WTC11 (cell line): ENCODE results near the gene USP10.

Experiments
- CREM ChIP-seq: sonication (generic); formaldehyde crosslinking; IDR thresholded peaks from 2 replicates; pipeline ENCODE4 v1.8.1; 2022; ENCODE audit warnings: mild to moderate bottlenecking, missing genetic modification reagents, moderate library complexity
- FOXK1 ChIP-seq: sonication (generic); formaldehyde crosslinking; IDR thresholded peaks from 2 replicates; pipeline ENCODE4 v1.8.0; 2022; ENCODE audit warnings: mild to moderate bottlenecking, moderate library complexity, missing genetic modification reagents
- NR1H2 ChIP-seq: sonication (generic); formaldehyde crosslinking; IDR thresholded peaks from 2 replicates; pipeline ENCODE4 v1.9.0; 2021; ENCODE audit warnings: mild to moderate bottlenecking, moderate library complexity, missing genetic modification reagents
- SP1 ChIP-seq: sonication (generic); formaldehyde crosslinking; conservative IDR thresholded peaks from 2 replicates; pipeline ENCODE4 v1.8.1; 2022; ENCODE audit warnings: missing genetic modification reagents
- STAT6 ChIP-seq: sonication (generic); formaldehyde crosslinking; conservative IDR thresholded peaks from 2 replicates; pipeline ENCODE4 v1.8.1; 2023; ENCODE audit warnings: mild to moderate bottlenecking, low read depth, missing genetic modification reagents, moderate library complexity
- ZNF232 ChIP-seq: sonication (generic); formaldehyde crosslinking; IDR thresholded peaks from 2 replicates; pipeline ENCODE4 v1.8.0; 2022; ENCODE audit warnings: mild to moderate bottlenecking, missing genetic modification reagents
- ZNF423 ChIP-seq: fragments of 250-450 bp; sonication (Bioruptor Pico); IDR thresholded peaks from 2 replicates; pipeline ENCODE4 v2.1.2; 2022; ENCODE audit warnings: mild to moderate bottlenecking, moderate library complexity
- ZNF671 ChIP-seq: fragments of 250-450 bp; sonication (Bioruptor Pico); IDR thresholded peaks from 2 replicates; pipeline ENCODE4 v1.8.0; 2021; ENCODE audit warnings: mild to moderate bottlenecking
- TF ChIP-seq, protein P1 (sequence below): sonication (generic); formaldehyde crosslinking; IDR thresholded peaks from 2 replicates; pipeline ENCODE4 v1.8.1; 2023; ENCODE audit warnings: mild to moderate bottlenecking, missing genetic modification reagents
- TF ChIP-seq, protein P2 (sequence below): fragments of 200-600 bp; IDR thresholded peaks from 2 replicates; pipeline ENCODE4 v1.8.0; 2022; ENCODE audit warnings: antibody characterized with exemption

DNA sequence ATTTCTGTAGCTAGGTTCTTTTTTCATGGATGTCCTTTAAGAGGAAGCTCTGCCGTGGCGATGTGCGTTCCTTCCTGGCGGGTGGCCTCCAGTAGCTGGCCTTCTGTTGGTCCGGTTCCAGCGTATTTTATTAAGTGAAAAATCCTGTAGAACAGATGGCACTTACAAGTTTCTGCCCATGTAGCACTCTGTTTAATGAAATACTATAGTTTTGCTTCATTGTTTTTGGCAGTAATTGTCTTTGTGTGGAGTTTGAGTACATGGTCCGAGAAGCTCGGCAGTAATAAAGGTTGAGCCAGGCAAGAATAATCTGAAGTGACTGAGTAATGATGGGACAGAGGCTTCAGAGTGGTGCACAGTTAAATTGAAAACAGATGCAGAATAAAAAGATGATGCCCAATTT lies 20.4 kb downstream of the USP10 start:
- TF ChIP-seq NR1H2 (CRISPR knock-in tag) (no peak), FOXK1 (CRISPR knock-in tag) (no peak), STAT6 (no peak), SP1 (no peak), ZNF671 (no peak), CREM (CRISPR knock-in tag) (no peak), ZNF232 (CRISPR knock-in tag) (no peak), ZNF423 (no peak)
- TF ChIP-seq, protein P1, sequence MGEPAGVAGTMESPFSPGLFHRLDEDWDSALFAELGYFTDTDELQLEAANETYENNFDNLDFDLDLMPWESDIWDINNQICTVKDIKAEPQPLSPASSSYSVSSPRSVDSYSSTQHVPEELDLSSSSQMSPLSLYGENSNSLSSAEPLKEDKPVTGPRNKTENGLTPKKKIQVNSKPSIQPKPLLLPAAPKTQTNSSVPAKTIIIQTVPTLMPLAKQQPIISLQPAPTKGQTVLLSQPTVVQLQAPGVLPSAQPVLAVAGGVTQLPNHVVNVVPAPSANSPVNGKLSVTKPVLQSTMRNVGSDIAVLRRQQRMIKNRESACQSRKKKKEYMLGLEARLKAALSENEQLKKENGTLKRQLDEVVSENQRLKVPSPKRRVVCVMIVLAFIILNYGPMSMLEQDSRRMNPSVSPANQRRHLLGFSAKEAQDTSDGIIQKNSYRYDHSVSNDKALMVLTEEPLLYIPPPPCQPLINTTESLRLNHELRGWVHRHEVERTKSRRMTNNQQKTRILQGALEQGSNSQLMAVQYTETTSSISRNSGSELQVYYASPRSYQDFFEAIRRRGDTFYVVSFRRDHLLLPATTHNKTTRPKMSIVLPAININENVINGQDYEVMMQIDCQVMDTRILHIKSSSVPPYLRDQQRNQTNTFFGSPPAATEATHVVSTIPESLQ: no peak
- TF ChIP-seq, protein P2, sequence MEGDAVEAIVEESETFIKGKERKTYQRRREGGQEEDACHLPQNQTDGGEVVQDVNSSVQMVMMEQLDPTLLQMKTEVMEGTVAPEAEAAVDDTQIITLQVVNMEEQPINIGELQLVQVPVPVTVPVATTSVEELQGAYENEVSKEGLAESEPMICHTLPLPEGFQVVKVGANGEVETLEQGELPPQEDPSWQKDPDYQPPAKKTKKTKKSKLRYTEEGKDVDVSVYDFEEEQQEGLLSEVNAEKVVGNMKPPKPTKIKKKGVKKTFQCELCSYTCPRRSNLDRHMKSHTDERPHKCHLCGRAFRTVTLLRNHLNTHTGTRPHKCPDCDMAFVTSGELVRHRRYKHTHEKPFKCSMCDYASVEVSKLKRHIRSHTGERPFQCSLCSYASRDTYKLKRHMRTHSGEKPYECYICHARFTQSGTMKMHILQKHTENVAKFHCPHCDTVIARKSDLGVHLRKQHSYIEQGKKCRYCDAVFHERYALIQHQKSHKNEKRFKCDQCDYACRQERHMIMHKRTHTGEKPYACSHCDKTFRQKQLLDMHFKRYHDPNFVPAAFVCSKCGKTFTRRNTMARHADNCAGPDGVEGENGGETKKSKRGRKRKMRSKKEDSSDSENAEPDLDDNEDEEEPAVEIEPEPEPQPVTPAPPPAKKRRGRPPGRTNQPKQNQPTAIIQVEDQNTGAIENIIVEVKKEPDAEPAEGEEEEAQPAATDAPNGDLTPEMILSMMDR: no peak
